Activated CD8-positive, alpha-beta memory T cell treated with anti-CD3 and anti-CD28 coated beads for 24 hours (primary cell): ENCODE data around the gene PSEN1.

Source experiments
- DNase-seq: peaks from one replicate; pipeline ENCODE4 v3.0.0-alpha.2; 2020

Gene PSEN1

DNA sequence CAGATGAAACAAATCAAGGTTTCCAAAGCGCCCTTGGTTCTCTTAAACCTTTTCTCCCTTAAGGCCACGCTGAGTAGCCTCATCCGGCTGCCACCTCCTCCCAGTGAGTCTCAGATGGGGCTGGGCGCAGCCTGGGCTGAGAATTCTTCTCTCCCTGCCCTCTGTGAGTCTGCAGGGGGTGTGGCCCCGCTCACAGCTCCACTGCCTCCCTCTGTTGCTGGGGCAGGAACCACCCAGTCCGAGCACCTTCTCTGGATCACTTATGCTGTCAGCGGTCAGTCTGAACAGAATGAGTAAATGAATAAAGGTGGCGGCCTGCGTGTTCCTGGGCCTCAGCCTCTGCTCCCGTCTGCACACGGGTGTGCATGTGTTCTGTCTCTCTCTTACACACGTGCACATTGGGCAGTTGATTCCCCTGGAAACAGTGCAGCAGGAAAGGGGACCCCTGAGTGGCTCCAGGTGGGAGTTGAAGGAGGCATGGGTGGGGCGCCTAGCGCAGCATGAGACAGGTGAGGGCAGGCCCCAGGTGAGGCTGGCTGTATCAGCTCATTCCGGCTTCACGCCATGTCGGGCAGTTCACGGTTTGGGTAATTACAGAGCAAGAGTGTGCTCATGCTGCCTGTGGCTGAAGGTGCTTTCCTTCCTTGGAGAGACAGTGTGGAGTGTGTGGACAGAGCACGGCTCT is 105.3 kb downstream of the PSEN1 start:
- DNase-seq: no peak

DNA sequence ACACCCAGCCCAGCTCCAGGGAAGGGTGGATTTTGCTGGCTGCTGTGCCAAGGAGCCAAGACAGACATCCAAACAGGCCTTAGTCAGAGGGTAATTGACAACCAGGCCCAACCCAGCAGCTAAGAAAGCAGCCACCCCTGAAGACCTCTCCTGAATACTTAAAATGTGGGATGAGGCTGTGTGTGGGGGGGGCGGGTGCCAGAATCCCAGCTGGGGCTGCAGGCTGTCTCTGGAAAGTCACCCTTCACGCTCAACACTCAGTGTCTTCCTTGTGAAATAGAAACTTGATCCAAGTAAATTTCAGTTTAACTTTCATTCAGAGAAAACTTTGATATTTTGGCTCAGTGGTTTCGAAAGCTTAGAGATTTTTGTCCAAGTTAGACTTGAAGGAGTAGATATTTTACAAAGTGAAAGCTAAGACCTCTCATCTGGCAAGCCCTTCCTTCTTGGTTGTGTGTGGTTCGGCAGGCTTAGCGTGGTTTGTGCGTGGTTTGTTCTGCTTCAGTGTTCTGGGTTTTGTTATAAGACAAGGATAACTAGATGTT is 106.1 kb downstream of the PSEN1 start:
- no peak for DNase-seq

DNA sequence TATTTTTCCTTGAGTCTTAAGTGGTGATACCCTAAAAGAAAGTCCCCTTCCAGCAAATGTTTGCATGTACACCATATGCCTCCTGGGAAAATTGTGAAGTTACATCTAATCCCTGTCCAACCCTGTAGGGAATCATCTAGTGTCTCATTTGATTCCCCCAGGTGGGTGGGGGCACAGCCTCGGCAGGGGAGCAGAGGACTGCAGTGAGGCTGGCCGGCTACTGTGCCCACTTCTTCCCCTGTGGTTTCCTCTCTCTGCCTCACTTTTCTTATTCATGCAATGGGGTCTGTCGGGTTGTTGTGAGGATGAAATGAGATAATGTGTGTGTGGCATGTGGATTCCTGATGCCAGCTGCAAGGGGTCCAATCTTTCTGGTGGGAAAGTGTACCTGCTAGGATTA is 107.0 kb downstream of the PSEN1 start:
- DNase-seq: no peak

DNA sequence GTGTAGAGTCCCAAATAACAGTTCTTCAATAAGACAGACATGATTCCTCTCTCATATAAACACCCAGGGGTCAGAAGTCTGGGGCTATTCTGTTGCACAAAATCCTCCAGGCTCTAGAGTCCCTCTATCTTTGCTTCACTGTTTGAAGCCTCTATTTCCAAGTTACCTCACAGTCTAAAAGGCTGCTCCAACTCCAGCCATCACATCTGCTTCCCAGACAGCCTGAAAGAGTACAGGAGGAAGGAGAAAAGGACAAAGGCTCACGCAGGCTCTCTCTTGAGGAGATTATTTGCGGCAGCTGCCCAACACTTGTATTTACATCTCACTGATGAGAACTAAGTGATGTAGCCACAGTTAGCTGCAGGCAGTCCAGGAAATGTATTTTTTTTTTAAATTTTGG is 107.4 kb downstream of the PSEN1 start:
- DNase-seq: no peak

DNA sequence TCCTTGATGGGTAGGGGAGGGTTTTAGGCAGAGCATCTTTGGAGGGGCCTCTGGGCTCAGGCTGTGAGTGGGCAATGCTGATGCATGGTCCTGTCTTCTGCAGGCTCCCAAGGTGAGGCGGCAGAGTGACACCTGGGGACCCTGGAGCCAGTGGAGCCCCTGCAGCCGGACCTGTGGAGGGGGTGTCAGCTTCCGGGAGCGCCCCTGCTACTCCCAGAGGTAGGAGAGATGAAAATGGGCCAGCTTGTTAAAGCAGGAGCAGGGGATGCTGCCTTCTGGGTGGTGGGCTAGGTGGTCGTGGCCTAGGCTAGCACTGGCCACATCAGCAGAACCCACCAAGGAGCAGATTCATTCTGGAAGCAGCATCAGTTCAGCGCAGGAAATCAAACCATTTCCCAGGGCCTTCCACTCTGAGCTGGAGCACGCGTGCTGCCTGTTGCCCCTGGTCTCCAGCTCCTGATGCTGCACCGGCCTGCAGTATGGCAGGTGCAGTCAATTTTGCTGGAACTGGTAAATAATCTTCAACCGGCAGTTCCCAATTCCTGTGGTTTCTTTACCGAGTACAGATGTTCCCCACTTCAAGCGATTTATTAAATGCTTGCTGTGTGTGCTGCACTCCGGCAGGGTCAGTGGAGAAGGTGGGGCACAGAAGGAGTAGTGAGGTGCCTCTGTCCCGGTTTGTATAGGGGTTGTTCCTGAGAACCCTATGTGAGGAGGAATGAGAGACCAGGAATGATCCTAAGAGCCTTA is 108.4 kb downstream of the PSEN1 start:
- DNase-seq: no peak

DNA sequence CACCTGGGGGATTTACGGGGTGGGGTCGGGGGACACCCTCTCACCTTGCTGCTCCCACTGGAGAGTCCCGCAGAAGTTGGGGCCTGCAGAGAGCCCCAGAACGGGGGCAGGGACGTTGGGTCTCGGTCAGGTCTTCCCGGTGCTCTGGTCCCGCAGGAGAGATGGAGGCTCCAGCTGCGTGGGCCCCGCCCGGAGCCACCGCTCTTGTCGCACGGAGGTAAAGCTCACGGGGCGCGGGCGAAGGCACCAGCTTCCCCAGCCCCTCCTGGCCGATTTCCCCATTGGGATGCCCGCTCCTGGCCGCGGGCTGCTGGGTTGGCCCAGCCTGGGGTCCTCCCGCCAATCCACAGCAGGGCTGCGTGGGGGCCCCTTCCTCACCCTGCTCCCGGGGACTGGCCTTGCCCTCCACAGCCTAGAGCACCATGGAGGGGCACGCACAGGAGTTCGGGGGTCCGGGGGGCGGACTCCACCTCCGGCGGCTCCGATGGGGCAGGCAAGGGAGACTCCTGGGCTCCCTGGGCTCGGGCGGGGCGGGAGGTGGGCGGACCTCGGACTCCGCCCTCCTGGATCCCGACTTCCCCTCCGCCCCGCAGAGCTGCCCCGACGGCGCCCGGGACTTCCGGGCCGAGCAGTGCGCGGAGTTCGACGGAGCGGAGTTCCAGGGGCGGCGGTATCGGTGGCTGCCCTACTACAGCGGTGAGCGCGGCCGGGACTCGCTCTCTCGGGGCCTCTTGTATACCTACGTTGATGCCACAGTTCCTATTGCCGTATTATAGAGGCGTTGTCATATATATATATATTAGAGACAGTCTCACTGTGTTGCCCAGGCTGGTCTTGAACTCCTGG is 109.4 kb downstream of the PSEN1 start:
- peak; percentile 77 for DNase-seq

DNA sequence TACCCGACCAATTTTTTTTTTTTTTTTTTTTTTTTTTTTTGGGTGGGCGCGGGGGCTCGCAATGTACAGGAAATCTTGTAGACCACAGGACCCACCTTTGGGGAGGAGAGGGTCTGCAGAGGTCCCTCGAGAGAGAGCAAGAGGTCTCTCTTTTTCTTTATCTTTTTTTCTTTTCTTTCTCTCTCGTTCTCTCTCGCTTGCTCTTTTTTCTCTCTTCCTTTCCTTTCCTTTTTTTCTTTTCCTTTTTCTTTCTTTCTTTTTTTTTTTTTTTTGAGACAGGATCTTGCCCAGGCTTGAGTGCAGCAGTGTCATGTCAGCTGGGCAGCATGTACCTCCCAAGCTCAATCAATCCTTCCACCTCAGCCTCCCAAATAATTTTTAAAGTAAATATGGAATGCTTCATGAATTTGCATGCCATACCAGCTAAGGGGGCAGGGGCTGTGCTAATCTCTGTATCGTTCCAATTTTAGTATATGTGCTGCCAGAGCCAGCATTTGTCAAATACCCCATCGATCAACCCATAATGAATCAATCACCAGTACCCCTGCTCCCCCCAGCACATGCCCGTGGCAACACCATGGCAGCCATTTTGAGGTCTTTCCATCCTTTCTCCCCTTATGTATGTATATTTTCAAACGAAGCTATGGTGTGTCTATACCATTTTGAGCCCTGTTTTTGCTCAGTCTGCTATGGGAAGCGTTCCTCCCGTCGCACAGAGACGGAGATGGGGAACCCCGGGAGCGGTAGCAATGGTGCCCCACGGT is 110.3 kb downstream of the PSEN1 start:
- no peak for DNase-seq

DNA sequence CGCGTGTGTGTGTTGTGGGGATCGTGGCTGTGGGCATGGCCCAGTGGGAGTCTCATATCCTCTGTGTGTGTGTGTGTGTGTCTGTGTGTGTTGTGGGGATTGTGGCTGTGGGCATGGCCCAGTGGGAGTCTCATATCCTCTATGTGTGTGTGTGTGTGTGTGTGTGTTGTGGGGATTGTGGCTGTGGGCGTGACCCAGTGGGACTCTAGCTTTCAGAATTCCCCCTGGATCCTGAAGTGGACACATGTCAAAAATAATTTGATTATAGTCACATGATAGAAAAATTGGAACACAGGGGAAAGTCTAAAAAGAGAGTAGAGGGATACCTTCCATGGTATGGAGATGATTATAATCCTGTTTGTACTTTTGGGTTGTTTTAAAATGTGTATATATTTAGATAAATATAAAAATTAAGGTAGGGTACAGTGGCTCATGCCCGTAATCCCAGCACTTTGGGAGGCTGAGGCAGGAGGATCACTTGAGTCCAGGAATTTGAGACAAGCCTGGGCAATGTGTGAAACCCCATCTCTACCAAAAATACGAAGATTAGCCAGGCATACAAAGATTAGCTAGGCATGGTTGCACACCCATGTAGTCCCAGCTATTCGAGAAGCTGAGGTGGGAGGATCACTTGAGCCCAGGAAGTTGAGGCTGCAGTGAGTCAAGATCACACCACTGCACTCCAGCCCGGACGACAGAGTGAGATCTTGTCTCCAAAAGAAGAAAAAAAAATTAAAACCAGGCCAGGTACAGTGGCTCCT is 112.0 kb downstream of the PSEN1 start:
- no peak for DNase-seq

DNA sequence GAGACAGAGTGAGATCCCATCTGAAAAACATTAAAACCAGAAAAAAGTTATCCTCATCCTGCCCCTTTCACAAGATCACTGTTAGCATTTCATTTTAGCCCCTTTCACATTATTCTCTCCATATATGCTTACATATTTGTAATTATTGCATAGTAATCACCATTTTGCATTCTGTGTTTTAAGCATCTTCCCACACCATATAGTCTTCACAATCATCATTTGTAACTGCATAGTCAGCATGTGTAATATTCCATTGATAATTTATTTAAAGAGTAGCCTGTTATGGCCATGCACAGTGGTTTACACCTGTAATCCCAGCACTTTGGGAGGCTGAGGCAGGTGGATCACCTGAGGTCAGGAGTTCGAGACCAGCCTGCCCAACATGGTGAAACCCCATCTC is 112.8 kb downstream of the PSEN1 start:
- no peak for DNase-seq

DNA sequence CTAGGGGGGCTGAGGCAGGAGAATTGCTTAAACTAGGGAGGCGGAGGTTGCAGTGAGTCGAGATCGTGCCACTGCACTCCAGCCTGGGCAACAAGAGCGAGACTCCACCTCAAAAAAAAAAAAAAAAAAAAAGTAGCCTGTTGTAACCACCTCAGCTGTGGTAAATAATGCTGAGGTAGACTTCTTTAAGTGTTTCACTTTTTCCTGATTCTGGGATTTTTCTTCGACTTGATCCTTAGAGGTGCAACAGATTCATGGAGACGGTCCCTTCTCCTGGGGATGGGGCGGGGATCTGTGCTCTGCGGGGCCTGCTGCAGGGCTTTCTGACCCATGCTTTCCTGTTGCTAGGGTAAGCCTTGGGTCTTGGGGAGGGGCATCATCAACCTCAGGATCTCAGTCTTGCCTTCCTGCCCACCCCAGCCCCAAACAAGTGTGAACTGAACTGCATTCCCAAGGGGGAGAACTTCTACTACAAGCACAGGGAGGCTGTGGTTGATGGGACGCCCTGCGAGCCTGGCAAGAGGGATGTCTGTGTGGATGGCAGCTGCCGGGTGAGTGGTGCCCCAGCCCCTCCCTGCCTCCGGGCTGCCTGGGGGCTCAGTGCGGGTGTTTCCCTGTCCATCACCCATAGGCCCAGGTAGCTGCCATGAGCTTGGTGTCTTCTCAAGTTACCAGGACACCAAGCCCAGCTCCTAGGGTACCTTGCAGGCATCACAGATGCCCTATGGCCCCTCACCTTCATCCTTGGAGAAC is 113.4 kb downstream of the PSEN1 start:
- DNase-seq: no peak

DNA sequence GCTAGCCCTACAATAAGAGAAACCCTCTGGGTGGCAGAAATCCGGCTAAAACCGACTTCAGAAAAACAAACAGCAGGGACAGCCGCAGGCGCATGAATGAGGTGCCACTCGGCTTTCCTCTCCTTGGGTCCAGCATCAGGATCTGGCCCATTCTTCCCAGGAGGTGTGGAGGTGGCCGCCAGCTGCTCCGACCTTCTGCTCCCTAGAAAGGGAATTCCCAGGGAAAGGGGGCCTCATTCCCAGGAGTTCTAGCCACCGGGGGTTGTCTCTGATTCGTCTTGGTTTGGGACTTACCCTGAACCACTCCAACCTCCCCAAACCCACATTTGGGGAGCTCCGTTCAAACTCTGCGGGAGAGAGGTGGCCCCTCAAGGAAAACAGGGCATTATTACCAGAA is 114.0 kb downstream of the PSEN1 start:
- DNase-seq: no peak

DNA sequence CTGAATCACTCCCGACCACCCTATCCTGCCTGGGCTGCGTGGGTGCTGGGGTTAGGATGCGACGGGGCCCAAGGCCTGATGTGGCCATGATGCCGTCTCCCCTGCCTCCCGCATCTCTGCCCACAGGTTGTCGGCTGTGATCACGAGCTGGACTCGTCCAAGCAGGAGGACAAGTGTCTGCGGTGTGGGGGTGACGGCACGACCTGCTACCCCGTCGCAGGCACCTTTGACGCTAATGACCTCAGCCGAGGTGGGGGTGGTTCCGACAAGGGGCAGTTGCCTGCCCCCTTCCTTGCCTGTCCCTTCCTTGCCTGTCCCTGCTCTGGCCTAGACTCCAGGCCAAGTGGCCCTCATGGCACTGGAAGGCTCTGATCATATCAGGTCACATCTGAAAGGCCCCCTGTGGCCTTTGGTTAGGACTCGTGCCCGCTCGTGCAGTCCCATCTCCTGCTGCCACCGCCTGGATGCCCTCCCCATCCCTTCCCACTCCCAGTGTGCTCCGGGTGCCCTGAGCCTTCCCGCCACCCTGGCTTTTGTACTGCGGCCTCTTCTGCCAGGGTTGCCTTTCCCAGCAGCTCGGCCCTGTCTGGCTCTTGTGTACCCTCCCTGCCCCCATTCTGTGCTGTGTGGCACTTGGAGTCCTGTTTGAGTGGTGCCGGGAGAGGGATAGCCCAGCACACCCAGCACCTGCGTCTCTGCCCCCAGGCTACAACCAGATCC is 114.6 kb downstream of the PSEN1 start:
- DNase-seq: no peak

DNA sequence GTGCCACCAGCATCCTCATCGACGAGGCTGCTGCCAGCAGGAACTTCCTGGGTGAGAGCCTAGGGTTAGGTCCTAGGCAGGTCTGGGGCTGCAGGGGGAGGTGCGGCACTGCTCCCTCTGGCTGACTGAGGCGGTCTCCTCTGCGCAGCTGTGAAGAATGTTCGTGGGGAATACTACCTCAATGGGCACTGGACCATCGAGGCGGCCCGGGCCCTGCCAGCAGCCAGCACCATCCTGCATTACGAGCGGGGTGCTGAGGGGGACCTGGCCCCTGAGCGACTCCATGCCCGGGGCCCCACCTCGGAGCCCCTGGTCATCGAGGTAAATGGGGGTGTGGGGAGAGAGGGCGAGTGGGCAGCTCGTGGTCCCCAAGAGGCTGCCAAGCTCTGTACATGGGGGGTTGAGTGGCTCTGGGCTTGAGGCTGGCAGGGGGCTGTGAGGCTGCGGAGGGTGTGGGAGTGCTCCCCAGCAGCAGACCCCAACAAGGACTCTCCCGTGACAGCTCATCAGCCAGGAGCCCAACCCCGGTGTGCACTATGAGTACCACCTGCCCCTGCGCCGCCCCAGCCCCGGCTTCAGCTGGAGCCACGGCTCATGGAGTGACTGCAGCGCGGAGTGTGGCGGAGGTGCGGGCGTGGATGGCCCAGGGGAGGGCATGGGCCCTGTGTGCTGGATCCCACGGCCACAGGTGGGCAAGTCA is 115.4 kb downstream of the PSEN1 start:
- DNase-seq: no peak

DNA sequence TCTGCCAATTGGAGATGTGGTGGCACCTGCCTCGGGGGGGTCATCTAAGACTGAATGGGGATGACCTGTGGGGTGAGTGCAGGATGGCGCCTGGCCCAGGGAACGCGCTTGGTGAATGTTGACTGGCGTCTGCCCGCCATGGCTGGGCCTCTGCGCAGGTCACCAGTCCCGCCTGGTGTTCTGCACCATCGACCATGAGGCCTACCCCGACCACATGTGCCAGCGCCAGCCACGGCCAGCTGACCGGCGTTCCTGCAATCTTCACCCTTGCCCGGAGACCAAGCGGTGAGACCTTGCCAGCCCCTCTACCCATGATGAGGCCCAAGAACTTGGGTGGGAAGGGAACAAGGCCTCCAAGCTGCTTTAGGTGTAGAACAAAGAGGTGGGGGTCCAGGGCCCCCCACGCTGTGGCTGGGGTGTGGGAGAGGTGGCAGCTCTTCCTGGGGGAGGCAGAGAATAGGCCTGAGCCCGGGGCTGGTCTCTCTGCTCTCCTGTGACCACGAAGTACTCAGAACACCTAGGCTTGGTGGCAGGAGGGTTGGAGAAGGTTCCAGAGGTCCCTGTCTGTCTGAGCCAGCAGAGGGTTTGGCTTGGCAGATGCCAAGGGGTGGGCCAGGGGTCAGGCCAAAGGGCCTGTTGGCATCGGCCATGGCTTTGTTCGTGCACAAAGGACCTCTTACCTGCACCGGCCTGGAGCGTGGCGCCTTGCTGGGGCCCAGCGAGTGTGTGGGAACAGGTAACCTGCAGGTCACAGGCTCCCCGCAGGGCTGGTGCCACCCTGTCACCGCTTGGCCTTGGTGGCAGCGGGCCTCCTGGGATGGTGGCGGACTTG is 116.4 kb downstream of the PSEN1 start:
- DNase-seq: no peak

DNA sequence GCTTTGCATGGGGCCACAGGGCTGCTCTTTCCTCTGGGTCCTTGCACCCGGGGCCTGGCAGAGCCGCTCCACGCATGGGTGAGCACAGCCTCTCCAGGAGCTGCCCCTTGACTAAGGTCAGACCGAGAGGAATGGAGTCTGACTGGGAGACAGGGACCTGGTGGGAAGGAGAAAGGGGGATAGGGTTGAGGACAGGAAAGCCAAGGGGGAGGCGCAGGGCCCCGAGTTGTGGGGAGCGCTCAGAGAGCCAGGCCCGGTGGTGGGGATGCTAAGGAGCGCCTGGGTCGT is 117.0 kb downstream of the PSEN1 start:
- no peak for DNase-seq

DNA sequence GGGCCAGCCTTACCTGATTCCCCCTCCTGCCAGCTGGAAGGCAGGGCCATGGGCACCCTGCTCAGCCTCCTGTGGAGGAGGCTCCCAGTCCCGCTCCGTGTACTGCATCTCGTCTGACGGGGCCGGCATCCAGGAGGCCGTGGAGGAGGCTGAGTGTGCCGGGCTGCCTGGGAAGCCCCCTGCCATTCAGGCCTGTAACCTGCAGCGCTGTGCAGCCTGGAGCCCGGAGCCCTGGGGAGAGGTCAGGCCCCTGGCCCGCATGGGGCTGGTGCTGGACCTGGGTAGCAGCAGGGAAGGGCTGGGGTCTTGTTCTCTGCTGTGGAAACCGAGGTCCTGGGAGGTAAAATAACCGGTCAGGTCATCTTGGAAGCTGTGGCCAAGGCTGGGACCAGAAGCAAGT is 117.4 kb downstream of the PSEN1 start:
- no peak for DNase-seq

DNA sequence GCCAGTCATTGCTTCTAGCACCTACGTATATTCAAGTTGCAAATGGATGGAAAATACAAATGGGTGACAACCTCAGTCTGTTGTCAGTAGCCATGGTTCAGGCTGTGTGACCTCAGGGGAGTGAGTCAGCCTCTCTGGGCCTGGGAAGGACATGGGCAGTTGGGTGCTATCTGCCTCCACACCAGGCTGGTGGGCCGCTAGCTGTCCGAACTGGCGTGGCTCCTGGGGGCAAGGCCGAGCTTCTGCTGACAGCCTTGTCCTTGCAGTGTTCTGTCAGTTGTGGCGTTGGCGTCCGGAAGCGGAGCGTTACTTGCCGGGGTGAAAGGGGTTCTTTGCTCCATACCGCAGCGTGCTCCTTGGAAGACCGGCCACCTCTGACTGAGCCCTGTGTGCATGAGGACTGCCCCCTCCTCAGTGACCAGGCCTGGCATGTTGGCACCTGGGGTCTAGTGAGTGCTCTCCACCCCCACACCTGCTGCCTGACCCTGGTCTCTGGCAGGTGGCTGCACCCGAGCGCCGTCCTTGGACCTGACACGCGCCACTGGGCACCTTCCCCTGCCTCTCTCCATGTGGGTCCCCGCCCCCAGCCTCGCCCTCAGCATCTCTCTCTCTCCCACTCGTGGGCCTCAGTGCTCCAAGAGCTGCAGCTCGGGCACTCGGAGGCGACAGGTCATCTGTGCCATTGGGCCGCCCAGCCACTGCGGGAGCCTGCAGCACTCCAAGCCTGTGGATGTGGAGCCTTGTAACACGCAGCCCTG is 118.1 kb downstream of the PSEN1 start:
- DNase-seq: no peak

DNA sequence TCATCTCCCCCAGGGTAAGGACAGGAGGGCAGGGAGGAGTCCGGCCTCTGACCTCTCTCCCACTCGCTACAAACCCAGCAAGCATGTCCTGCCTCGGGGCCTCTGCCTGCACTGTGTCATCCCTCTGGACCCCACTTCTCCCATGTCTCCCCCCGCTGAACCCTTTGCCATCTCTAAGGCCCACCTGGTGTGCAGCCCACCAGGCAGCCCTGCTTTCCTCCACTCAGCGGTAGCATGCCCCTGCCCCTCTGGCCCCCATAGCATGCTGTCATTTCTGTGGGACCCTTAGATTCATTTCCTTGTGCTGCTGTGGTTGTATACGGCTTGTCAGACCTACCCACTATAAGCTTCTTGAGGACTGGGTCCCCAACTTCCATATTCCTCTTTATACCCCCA is 118.7 kb downstream of the PSEN1 start:
- no peak for DNase-seq
